GM21390 (cell line): ENCODE results near the gene AREG.

Experiments used
- ATAC-seq: cut with Tn5 transposase; IDR thresholded peaks from one replicate; pipeline ENCODE4 v1.9.1; 2021; ENCODE audit not compliant: unreplicated experiment

AREG gene

DNA sequence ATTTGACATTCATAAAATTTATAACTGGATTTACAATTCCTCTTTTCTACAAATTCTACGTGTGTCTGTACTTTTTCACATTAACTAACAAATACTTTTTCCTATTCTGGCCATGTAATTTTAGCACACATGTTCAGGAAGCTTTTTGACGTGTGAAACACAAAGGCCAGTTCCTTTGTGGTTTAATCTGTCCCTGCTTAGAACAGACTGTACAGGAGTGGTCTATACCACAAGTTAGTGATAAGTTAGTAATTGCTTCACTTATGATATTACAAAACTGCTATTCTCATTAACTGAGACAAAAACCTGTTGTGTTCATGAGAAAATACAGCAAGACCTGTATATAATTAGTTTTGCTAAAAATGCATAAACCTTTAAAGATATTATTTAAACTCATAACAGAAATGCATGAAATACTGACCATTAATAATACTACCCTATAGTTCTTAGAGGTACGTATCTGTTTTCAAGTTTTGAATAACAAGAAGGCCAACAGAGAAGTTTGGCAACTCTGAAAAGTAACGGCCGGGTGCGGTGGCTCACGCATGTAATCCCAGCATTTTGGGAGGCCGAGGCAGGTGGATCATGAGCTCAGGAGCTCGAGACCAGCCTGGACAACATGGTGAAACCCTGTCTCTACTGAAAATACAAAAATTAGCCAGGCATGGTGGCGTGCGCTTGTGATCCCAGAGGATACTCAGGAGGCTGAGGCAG is 13.7 kb upstream of the AREG start:
- ATAC-seq = peak; percentile 77

DNA sequence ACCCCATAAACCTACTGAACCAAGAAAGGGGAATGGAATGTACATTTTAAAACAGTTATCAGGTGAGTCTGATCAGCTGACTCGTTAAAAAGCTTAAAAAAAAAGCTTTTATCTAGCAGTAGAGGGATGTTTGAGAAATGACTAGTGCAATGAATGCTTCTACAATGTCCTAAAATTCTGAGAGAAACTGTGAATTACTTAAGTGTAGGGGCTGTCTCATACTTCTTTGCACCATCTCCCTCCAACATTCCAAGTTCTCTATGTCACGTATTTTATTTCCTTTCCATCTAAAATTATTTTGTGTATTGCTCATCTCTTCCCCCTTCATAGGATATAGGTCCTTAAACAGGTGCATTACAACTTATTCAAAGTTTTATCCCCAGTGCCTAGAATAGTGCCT is 11.9 kb upstream of the AREG start:
- no peak for ATAC-seq

- no peak for ATAC-seq
These were observed 11.3 kb upstream of the AREG start for GRCh38 chr4:74433541-74434172.

GRCh38 chr4:74435296-74435695 is 9.6 kb upstream of the AREG start:
- no peak for ATAC-seq

DNA sequence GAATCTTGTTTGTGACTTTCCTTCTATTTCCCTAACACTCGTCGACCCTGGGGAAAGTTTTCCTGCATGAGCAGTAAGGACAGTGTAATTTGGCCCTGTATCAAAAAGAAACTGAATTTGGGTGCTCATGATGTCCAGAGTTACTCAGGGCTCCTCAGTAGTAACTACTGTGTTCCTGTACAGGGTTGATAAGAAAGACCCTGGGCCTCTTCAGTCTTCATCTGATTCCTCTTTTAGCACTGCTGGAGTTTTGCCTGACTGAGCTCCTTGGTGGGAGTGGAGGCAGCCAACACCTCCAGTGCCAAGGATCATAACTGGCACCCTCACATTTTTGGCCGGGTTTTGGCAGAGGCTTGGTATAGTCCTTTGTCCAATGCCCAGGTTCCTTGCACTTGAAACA is 7.1 kb upstream of the AREG start:
- no peak for ATAC-seq

DNA sequence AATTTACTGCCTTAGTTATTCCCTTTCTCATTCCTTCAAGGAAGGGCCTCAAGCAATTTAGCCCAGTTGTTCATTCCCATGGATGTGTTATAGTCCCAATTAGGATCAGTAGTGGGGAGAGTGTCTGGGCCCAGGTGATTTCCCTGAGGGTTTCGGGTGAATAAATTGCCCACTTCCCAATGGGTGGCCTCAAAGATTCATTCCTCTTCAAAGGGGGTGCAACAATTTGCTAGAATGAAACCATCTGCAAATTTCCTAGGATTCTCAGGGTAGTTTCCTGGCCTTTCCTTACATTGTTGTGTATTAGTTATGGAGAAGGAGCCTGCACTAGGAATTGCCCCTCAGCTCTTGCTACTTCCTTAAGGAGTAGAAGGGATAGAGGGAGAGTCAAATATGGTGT is 6.3 kb upstream of the AREG start:
- no peak for ATAC-seq

DNA sequence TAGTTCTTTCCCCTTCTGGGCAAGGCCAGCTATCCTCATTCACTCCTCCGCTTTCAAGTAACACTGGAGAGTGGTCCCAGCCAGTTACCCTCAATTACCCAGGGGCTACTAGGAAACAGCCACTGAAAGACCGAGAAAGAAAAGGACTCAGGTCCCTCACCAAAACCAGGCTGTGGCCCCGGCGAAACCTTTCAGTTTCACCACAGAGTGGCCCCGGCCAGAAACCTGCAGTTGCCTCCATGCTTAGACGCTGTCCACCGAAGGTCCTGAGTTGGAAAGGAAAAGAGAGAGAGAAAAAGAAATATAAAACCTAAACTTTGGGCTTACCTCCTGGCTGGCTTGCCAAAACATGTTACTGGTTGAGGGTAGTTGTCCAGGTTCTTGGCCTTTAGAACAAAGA is 5.0 kb upstream of the AREG start:
- no peak for ATAC-seq

DNA sequence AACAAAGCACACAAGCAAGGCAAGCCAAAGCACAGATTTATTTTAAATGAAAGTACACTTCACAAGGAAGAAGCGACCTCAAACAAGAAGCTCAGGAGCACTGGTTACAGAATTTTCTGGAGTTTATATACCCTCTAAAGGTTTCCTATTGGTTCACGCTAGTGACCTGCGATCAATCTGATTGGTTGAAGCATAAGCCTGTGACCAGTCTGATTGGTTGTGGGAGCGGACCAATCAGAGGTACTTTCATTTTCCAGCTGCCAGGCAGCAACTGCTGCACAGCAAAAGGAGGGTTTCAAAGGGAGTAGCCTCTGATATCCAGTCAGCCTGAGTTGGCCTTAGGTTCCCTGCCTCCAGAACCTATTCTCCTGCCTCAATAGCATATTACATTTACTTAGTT is 4.6 kb upstream of the AREG start:
- ATAC-seq = no peak

GRCh38 chr4:74441744-74442143 is 3.2 kb upstream of the AREG start:
- ATAC-seq = no peak

GRCh38 chr4:74446193-74446868 is 1.4 kb downstream of the AREG start:
- no peak for ATAC-seq

DNA sequence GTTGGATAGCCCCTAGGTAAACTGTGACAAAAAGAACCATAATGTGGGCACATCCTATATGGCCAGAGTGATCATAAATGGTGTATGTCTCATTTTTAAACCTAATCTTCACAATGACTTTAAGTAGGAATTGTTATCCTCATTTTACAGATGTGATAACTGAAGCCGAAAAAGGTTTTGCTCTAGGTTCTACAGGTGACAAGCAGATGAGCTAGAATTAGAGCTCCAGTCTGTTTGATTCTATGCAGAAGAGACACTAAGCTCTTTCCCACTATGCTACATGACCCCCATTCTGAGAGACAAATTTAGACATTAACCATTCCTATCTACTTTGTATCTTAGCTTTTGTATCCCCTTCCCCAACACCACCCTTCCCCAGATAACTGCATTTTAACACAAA is 2.0 kb downstream of the AREG start:
- ATAC-seq = no peak

GRCh38 chr4:74447636-74448233 is 2.8 kb downstream of the AREG start:
- ATAC-seq = no peak

GRCh38 chr4:74449571-74450297 is 4.8 kb downstream of the AREG start:
- ATAC-seq = no peak

GRCh38 chr4:74450298-74450683 is 5.4 kb downstream of the AREG start:
- ATAC-seq = no peak

GRCh38 chr4:74451214-74451661 is 6.3 kb downstream of the AREG start:
- ATAC-seq = no peak

GRCh38 chr4:74453037-74453635 is 8.2 kb downstream of the AREG start:
- no peak for ATAC-seq

- ATAC-seq = no peak
These were observed 9.2 kb downstream of the AREG start for GRCh38 chr4:74453829-74454742.

- no peak for ATAC-seq
These were observed 10.6 kb downstream of the AREG start for GRCh38 chr4:74455361-74456055.

GRCh38 chr4:74456056-74456744 is 11.3 kb downstream of the AREG start:
- ATAC-seq = no peak
